A172 (cell line): ENCODE measurements around the gene EPG5. TPM values are rescaled to one million over a fixed set of nuclear protein-coding genes. Genes with fewer than 3 reads are reported as not detected.
"Not testable (repeated sequence)": the region's sequence is repeated elsewhere in the genome, so short reads cannot be mapped to it uniquely, and the experiment has no call there.

Experiments
- DNase-seq: peaks from one replicate; pipeline ENCODE4 v3.0.0-alpha.2; 2015; ENCODE audit warnings: low spot score
- total RNA-seq: library from RNA; depleted of rRNA; stranded (reverse); fragments of >200 nt; shearing (Covaris generic); gene quantifications from 2 replicates; pipeline ENCODE4 v1.2.3, GENCODE V29; 2014

Gene EPG5
- total RNA-seq, 1 experiment from 2014 or later: 16.4 TPM

DNA sequence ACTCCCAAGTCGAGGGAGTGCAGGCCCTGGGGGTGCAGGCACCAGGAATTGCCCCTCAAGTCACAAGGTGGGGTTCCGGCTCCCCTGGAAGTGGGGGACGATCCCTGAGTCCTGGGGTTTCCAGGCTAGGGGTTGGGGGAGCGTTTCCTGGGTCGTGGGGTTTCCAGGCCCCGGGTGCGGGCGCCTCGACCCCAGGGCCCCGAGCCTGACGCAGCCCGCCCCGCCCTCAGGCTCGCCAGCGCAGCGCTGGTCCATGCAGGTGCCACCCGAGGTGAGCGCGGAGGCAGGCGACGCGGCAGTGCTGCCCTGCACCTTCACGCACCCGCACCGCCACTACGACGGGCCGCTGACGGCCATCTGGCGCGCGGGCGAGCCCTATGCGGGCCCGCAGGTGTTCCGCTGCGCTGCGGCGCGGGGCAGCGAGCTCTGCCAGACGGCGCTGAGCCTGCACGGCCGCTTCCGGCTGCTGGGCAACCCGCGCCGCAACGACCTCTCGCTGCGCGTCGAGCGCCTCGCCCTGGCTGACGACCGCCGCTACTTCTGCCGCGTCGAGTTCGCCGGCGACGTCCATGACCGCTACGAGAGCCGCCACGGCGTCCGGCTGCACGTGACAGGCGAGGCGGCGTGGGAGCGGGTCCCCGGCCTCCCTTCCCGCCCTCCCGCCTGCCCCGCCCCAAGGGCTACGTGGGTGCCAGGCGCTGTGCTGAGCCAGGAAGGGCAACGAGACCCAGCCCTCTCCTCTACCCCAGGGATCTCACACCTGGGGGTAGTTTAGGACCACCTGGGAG is 129.7 kb downstream of the EPG5 start:
- DNase-seq: no peak

DNA sequence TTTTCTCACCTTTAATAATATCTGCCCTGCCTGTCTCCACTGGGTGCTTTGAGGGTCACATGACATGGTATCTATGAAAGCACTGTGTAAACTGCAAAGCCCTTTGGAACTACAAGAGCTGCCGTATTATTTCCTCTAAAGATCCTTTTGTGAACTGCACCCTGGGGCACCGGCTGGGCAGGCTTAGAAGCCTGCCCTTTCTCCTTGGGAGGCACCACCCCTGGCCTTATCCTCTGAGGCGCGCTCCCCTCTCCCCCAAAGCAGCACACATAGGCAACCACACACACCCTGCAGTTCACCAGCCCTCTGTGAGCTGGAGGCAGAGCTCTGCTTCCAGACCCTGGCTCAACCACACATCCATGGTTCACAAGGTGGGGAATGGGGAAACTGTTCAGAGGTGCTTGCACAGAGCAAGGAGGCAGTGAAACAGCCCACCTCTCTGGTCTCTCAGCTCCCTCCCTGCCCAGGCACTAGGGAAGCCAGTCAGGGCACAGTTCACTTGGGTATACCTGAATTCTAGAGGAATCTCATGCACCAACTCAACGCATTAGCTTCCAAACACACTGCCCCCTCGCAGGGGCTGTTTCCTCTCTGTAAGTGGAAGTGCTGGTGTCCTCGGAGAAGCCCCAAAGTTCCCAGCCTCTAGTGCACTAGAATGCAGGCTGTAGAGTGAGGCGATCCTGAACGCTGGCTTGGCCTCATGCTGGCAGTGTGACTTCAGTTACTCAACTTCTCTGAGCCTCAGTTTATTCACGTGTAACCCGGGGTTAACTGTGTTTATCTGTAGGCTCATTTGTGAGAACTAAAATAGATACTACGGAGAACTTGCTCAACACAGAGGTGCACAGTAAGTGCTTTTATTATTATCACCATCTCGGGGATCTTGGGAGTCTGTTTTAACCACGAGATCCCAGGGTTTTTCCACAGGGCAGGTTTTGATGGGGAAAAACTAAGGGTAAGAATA is 130.6 kb downstream of the EPG5 start:
- no peak for DNase-seq

DNA sequence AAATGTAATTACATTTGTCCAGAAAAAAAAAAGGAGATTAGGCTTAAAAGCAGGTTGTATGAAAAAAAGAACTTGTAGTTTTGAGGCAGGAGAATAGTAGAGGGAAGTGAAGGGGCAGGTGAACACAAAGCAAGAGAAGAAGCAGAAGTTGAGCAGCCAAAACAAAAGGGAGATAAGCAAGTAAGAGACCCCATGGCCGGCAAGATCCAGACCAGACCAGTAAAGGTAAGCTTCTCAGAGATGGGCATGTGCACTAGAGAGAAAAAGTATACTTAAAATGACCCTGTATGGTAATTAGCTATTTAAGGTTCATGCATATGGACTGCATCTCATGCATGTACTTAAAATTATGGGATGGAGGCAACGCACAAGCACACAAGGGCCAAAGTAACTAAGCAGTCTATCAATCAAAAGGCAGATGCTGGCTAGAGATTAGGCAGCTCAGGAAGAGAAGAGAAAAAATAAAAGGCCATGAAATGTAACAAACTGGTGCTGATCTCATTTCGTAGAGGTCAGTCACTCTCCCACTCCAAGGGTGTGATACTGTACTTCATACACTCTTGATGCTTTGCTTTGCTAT is 132.0 kb downstream of the EPG5 start:
- DNase-seq: no peak

DNA sequence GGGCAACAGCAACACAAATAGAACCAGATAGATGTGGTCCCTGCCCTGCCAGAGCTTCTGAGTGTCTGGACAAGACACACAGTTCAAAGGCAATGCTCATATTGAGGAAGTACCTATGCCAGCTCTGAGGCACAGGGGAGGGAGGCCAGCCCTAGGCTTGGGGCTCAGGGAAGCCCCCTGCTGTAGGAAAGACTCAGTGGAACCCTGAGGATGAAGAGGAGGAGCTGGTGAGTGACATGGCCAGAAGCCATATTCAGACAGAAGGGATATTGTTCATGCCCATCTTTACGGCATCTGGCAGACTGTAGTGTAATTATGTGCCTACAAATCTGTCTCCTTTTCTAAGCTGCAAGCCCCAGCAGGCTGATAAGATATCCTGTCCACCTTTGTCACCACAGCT is 132.8 kb downstream of the EPG5 start:
- no peak for DNase-seq

DNA sequence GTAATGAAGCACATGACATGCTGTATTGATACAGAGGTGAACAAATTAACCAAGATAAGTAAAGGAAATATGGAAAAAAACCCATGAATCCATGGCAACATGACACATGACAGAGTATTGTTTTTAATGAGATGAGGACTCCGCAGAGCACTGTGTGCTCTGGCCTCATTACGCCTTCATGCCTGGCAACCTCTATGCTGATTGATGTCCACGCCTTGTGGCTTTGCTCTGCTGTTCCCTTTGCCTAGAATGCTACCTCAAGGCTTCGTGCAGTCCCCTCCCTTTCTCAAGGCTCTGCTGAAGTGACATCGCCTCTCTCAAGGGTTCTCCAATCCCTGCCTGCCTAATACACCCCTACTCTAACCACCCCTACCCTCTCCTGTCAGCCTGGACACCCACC is 133.3 kb downstream of the EPG5 start:
- DNase-seq: no peak

DNA sequence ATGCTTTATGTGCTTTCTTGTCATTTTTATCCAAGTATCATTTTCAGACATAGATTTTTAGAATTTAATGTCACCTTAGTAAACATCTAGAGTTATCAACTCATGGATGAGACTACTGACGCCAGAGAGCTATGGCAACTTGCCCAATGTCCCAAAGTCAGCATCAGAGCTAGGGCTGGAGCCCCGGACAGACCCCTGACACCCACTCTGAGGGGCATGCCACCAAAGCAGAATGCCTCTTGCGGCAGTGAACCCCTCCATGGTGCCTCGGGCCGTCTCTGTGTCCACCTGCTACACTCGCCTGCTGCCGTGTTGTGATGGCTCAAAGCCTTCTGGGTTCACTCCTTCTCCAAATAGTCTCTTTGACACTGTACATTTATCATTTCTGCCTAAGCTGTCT is 136.2 kb downstream of the EPG5 start:
- no peak for DNase-seq

DNA sequence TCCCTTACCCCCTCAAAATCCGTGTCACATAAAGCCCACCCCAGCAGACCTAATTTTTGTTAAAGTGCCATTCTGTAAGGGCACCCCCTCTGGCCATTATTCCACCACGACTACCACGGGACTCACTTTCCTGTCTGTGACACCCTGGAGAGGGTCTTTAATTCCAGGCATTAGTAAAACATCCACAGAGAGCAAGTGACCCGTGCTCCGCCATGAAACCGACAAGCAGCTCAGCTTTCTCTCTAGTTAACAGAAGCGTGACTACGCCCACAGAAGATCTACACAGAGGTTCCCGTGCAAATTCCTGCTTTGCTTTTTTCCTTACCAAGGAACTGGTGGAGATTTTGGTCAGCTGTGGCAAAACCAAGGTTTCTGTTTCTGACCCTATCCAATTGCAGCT is 137.3 kb downstream of the EPG5 start:
- no peak for DNase-seq

DNA sequence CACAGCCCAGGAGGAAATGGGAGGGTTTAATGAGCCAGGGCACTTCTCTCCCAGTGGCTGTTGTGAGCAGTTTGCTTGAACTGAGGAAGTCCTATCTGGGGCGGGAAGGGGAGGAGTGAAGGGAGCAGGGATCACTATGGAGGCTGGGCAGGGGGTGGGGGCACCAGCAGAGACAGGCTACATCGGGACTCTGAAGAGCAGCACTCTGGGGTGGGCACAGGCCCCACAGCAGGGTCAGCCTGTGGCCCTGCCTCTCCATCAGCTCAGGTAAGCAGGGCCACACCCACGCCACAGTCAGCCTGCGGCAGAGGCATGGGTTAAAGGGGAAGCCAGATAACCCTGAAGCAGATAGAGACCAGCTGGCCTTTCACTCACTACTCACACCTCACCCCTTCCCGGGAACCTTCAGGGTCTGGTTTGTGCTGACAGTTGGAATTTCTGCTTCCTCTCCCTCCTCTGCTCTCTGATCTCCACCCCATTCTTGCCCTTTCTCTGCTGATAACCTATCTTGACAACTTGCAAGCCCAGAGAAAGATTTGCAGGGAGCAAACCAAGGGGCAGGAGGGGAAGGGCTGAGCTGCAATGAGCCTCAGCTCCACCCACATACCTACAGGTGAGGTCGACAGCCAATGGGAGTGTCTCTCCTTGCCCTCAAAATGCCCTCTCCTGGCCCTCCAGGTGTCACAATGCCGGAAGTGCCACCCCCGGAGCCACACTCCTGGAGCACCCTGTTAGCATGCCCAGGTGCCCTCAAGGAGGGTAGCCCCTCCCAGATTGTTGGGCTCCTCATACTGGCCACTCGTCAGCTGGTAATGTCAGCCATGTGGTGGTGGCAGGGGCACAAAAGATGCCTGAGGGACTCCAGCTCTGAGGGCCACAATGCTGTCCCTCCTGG is 138.0 kb downstream of the EPG5 start:
- no peak for DNase-seq

DNA sequence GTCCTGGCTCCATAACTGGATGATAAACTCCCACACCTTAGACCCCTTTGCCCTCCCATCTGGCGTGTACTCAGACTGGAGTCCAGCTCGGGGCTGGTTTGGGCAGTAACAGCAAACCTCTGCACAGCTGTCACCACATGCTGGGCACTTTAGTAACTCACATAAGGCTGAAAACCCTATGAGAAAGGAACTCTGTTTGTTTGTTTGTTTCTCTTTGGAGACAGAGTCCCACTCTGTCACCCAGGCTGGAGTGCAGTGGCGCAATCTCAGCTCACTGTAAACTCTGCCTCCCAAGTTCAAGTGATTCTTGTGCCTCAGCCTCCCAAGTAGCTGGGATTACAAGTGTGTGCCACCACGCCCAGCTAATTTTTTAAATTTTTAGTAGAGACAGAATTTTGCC is 140.4 kb downstream of the EPG5 start:
- DNase-seq: not testable (repeated sequence)

DNA sequence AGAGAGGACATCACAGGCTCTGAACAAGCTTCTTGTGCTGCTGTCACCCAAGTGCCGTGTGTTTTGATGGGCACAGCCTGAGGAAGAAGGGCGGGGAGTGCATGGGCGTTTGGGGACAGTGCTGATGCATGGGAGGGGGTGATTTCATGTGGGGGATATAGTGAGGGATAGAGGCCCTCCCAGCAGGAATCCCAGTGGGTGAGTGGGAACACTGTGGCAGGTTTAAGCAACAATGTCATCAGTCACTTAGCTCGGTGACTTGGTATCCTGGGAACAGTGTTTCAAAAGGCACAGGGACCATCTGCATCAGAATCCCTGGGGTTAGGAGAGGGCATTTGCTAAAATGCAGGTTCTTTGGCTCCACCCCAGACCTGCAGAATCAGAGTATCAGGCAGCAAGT is 141.0 kb downstream of the EPG5 start:
- no peak for DNase-seq

DNA sequence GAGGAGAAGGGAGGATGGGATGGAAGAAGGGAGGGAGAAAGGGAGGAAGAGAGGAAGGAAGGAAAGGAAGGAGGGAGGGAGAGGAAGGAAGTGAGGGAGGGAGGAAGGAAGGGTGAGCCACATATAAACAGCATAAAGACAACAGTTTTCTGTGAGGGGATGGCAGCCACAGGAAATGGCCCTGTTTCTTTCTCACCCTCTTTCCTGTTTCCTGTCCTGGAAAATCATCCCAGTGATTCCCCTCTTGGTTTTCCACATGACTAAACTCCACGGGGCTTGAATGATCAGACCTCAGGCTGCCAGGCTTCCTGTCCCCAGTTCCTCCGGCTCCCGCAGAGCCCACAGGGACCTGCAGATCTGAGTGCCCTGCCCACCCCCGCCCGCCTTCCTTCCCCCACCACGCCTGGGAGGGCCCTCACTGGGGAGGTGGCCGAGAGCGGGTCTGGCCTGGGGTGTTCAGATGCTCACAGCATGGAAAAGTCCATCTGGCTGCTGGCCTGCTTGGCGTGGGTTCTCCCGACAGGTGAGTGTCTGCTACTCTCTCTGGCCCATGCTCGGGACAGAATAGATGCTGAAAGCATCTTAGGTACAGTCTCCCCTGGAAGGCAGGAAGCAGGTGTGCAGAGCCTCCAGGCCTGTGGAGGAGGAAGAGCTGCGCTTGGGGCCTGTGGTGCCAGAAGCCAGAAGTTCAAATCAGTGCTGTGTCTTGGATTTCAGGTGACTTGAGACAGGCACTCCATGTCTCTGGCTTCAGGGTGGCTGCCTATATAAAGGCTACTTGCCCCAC is 141.7 kb downstream of the EPG5 start, which contains the start of gene SIGLEC15:
Gene SIGLEC15 (plus strand): TSS at position 418 of the 787 bp plus-strand sequence. CDS start 54 bp downstream, at position 472.
- DNase-seq: peak; percentile 44

DNA sequence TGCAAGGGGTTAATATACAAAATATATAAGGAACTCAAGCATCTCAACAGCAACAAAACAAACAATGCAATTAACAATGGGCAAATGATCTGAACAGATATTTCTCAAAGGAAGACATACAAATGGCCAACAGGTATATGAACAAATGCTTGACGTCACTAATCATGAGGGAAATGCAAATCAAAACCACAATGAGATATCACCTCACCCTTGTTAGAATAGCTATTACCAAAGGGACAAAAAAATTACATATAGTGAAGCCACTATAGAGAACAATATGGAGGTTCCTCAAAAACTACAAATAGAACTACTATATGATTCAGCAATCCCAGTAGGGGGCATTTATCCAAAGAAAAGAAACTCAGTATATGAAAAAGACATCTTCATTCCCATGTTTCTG is 145.4 kb downstream of the EPG5 start:
- no peak for DNase-seq

DNA sequence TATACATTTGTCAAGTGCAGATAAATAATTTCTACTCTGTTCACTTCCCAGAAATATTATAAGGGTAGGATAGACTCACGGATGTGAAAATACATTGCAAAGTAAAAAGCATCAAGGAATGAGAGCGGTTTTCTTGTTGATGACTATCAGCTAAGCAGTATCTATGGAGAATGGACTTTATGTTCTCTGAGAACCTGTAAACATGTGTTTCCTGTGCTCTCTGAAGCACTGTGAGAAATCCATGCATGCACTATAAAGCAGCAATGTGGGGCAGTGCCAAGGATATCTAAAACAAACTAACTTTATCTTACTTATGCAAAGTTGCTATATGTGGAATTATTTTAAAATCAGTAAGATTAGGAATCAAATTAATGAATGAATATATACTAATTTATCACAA is 146.1 kb downstream of the EPG5 start:
- DNase-seq: no peak

DNA sequence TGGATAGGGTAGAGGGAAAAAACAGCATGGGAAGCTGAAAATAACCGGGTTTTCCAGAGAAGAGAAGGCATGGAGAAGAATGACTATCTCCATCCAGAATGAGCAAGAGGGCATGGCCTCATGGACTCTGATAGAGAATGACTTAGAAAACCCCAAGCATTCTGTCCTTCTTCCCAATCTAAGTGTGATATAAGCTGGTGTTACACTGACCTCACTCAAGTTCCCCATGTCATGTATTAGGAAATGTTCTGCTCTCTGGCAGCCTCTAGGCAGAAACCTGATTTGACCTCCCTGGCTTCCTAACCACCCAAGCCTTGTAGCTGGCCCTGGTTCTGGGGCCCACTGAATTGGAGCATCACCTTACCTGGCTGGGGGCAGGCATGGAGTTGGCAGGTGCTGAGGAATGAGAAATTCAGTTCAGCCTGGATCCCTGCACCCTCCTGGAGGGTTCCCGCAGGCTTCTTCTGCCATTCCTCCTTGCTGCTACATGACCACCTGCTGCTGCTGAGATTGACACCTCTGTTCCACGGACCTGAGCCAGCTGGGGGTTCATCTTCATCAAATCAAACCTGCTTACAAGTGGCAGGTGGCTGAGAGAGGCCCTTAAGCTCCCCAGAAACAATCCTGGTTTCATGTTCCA is 146.9 kb downstream of the EPG5 start:
- no peak for DNase-seq

DNA sequence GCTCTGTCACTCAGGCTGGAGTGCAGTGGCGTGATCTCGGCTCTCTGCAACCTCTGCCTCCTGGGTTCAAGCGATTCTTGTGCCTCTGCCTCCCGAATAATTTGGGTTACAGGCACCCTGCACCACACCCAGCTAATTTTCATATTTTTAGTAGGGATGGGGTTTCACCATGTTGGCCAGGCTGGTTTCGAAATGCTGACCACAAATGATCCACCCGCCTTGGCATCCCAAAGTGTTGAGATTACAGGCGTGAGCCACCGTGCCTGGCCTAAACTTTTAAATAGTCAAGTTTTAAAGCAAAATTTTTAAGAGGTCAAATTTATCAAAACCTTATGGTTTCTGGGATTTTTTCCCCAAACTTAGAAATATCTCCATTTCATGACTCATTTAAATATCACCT is 148.4 kb downstream of the EPG5 start:
- not testable (repeated sequence) for DNase-seq

DNA sequence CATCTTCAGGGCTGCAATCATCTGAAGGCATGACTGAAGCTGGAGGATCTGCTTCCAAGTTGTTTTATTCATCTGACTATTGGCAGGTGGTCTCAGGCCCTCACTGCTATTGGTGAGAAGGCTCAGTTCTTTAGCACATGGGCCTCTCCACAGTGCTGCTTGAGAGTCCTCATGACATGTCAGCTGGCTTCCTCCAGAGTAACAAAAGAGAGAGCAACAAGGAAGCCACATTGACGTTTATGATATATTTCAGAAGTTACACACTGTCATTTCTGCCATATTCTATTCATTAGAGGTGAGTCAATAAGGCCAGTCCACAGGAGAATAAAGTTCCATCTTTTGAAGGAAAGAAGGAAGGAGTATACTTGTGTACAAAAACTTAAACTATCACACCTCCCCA is 149.6 kb downstream of the EPG5 start:
- no peak for DNase-seq

DNA sequence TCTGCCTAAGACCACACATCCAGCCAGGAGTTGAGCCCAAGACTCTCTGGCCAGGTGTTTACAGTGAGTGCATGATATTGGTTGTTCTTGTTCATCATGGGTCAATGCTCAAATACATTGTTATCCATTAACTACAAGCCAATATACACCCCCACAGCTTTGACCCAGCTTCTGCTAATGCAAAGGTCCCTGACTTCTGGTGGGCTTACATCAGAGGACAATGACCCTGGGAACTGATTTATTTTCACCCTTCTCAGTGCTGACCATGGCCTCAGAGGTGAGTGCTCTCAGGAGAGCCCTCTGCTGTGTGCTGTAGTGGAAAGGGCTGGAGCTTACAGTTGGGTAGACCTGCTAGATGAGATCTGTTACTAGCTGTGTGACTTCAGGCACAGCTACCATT is 152.4 kb downstream of the EPG5 start:
- DNase-seq: not testable (repeated sequence)

DNA sequence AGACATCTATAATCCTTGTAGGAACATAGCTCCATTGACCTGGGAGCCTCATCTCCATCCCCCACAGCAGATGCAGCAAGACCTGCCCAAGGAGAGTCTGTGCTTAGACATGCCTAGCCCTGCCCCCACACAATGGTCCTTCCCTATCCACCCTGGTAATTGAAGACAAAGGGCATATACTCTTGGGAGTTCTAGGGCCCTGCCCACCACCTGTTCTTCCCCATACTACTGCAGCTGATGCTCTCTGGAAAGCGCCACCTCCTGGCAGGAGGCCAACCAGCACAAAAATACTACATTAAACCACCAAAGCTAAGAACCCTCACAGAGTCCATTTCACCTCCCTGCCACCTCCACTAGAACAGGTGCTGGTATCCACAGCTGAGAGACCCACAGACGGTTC is 160.0 kb downstream of the EPG5 start:
- DNase-seq: not testable (repeated sequence)

DNA sequence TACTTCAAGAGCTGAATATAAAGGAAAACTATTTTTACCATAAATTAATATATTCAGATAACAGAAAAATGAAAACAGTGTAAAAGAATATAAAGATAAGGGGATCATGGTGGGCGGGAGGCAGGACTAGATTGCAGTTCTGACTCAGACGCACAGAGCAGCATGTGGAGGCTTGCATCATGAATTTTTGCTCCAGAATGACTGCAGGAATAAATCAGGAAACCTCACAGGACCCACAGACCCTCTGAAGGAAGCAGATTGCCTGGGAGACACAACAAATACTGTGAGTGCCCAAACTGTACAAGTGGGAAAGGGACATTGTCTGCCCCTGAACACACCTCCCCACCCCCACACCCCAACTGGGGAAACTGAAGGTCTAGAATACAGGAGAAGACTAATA is 160.9 kb downstream of the EPG5 start:
- DNase-seq: no peak

DNA sequence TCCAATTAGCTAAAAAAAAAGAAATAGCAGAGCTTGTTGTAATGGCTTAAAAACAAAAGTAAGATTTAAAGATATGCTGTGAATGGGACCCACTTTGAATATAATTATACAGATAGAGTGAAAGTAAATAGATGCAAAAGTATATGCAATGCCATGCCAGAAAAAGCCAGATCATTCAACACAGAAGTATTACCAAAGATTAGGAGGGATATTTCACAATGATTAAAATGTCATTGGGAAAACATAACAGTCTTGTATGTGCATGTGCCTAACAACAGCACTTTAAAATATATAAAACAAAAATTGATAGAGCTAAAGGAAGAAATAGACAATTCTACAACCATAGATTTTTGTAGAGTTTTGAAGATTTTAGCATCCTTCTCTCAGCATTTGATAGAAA is 161.6 kb downstream of the EPG5 start:
- DNase-seq: no peak
